ENCODE measurements around the gene ZNF626.

DNA sequence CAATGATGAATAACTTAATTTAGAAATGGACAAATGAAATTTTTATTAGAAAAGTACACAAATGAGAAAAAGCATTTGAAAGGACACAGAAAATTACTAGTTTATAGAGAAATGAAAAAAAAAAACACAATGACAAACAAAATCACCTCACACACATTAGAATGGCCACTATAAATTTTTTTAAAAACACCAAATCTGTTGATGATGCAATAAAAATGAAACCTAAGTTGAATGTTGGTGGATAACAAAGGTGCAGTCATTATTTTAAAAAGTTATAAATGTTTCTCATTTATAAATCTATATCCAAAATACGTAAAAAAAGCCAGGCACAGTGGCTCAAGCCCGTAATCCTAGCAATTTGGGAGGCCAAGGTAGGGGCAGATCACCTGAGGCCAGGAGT lies 20.8 kb downstream of the ZNF626 start:
- TF ChIP-seq, protein P1, sequence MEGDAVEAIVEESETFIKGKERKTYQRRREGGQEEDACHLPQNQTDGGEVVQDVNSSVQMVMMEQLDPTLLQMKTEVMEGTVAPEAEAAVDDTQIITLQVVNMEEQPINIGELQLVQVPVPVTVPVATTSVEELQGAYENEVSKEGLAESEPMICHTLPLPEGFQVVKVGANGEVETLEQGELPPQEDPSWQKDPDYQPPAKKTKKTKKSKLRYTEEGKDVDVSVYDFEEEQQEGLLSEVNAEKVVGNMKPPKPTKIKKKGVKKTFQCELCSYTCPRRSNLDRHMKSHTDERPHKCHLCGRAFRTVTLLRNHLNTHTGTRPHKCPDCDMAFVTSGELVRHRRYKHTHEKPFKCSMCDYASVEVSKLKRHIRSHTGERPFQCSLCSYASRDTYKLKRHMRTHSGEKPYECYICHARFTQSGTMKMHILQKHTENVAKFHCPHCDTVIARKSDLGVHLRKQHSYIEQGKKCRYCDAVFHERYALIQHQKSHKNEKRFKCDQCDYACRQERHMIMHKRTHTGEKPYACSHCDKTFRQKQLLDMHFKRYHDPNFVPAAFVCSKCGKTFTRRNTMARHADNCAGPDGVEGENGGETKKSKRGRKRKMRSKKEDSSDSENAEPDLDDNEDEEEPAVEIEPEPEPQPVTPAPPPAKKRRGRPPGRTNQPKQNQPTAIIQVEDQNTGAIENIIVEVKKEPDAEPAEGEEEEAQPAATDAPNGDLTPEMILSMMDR (IDR thresholded peaks at IDR 0.05; ENCODE audit: insufficient read depth, low read depth, low read length): no peak
- TF ChIP-seq EZH2 (IDR thresholded peaks at IDR 0.05; ENCODE audit: insufficient read depth, low read length): no peak
